Transverse colon (tissue), 4 donors: Measurements from ENCODE around the gene STAB1.

Experiments
- CTCF ChIP-seq, 5 experiments: fragments of 200-600 bp in 3 of 5; fragments of 450-650 bp in 2 of 5; sonication (generic) in 3 of 5; IDR thresholded peaks; 1 replicate in 2 of 5; 2 replicates in 3 of 5; pipeline ENCODE4 v1.5.1; 2016 to 2017; ENCODE audit warnings: antibody characterized with exemption in 5 of 5, inconsistent platforms in 3 of 5, mild to moderate bottlenecking in 2 of 5, moderate library complexity in 1 of 5
- POLR2A ChIP-seq: fragments of 450-650 bp; IDR thresholded peaks from one replicate; pipeline ENCODE4 v1.6.1; 2016; ENCODE audit warnings: antibody characterized with exemption, mild to moderate bottlenecking, moderate library complexity
- POLR2AphosphoS5 ChIP-seq, 3 donors: sonication (generic); formaldehyde crosslinking; IDR thresholded peaks; one replicate each; pipeline ENCODE4 v1.6.1; 2016; ENCODE audit warnings: antibody characterized with exemption in 3 of 3

GRCh38 chr3:52461874-52462273 is 33.3 kb upstream of the STAB1 start:
- no peak for TF ChIP-seq CTCF (IDR thresholded peaks at IDR 0.05)
- TF ChIP-seq POLR2AphosphoS5 (IDR thresholded peaks at IDR 0.05), result no peak
- TF ChIP-seq POLR2A, result no peak
